ENCODE measurements around the gene SCML1. TPM values are rescaled to one million over a fixed set of nuclear protein-coding genes. Genes with fewer than 3 reads are reported as not detected.

The SCML1 gene
- total and polyA plus RNA-seq, 9 of the 15 experiments (the other 6 are each of a cell fraction or from before 2014, with no cell fraction given): 0.01 to 0.04 (median 0.04) TPM; not detected in 6

DNA sequence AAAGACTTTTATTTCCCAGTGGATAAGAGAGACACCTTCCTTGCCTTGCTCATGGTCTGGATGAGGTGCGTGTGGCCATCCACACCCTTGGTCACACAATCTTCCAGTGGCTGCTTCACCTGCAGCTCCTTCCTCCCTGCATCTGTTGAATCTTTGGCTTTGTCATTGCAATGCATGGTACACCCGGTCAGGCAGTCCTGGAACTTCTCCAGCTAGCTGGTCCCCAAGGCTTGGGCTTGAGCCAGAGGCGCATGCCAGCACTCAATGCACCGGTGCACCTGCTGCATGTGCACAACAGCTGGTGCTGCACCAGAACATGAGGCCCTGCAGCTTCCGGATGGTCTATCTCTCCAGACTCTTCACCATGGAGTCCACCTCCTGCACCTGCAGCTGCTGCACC, 31.7 kb downstream of the SCML1 start:
- no peaks in the 10 kb centered on the region for H3K4me1 ChIP-seq (replicated peaks in 1 of 2; ENCODE audit: control insufficient read depth in 2 of 2, insufficient read depth in 2 of 2, low read length in 2 of 2)
- H3K9me1 ChIP-seq (ENCODE audit: control insufficient read depth, insufficient read depth, low read length): no peaks in the 10 kb centered on the region
- intact Hi-C loops (cut with micrococcal nuclease): no loop called here
- no peaks in the 10 kb centered on the region for H3K27me3 ChIP-seq (ENCODE audit: control insufficient read depth in 2 of 2, insufficient read depth in 2 of 2, low read length in 2 of 2)
- no peaks in the 10 kb centered on the region for H3K36me3 ChIP-seq (ENCODE audit: control insufficient read depth, insufficient read depth, low read length)
- no peaks in the 10 kb centered on the region; the same call in 1 of the 2 replicates for H4K20me1 ChIP-seq (replicated peaks; ENCODE audit: control insufficient read depth, insufficient read depth, low read length)
- DNase-seq (ENCODE audit: extremely low read depth in 1 of 4, low spot score in 3 of 4): no peak
- BruUV-seq (replicated peaks): no TSS peak
- H3K4me2 ChIP-seq (ENCODE audit: insufficient read depth, low read length): no peak overlapping the region
- FAIRE-seq: no peak
- in situ Hi-C loops (cut with MboI): no loop called here
- H3K79me2 ChIP-seq (ENCODE audit: control insufficient read depth, insufficient read depth, low read length): no peaks in the 10 kb centered on the region
- H3K9ac ChIP-seq (ENCODE audit: insufficient read depth in 1 of 2, low read depth in 2 of 2, low read length in 2 of 2): no peak overlapping the region
- no peak for ATAC-seq
- POLR2A ChIA-PET: no interaction called here
- no peak overlapping the region for H3K4me3 ChIP-seq
- H3K9me3 ChIP-seq (replicated peaks; ENCODE audit: control insufficient read depth, insufficient read depth, low read depth, low read length): no peaks in the 10 kb centered on the region
- WGBS (ENCODE audit: insufficient coverage, low coverage, missing lambda C conversion rate): 0% methylated on average over 5 of the region's 5 CpGs
- no peak overlapping the region for H2AFZ ChIP-seq (ENCODE audit: low read depth, low read length)
- TF ChIP-seq, protein P1, sequence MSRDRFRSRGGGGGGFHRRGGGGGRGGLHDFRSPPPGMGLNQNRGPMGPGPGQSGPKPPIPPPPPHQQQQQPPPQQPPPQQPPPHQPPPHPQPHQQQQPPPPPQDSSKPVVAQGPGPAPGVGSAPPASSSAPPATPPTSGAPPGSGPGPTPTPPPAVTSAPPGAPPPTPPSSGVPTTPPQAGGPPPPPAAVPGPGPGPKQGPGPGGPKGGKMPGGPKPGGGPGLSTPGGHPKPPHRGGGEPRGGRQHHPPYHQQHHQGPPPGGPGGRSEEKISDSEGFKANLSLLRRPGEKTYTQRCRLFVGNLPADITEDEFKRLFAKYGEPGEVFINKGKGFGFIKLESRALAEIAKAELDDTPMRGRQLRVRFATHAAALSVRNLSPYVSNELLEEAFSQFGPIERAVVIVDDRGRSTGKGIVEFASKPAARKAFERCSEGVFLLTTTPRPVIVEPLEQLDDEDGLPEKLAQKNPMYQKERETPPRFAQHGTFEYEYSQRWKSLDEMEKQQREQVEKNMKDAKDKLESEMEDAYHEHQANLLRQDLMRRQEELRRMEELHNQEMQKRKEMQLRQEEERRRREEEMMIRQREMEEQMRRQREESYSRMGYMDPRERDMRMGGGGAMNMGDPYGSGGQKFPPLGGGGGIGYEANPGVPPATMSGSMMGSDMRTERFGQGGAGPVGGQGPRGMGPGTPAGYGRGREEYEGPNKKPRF (IDR thresholded peaks at IDR 0.05; ENCODE audit: low read depth, low read length): no peak
- TF ChIP-seq FOXA1 (IDR thresholded peaks at IDR 0.05; ENCODE audit: borderline replicate concordance) (no peak), CHD4 (IDR thresholded peaks at IDR 0.05; ENCODE audit: insufficient read depth, insufficient replicate concordance, low read depth, low read length, poor library complexity, severe bottlenecking) (no peak), SPI1 (IDR thresholded peaks at IDR 0.05; ENCODE audit: borderline replicate concordance, low read depth, low read length) (no peak), YBX1 (IDR thresholded peaks at IDR 0.05) (no peak), MAZ (CRISPR knock-in tag; conservative IDR thresholded peaks at IDR 0.05 in 1 of 2, IDR thresholded peaks at IDR 0.05 in 1 of 2) (no peak), NCOA2 (IDR thresholded peaks at IDR 0.05; ENCODE audit: partially characterized antibody in 2 of 2) (no peak), YY1 (IDR thresholded peaks at IDR 0.05; ENCODE audit: borderline replicate concordance in 1 of 3, control insufficient read depth in 1 of 3, extremely low read depth in 1 of 3, insufficient read depth in 3 of 3, insufficient read length in 1 of 3, insufficient replicate concordance in 2 of 3, low read depth in 1 of 3, low read length in 2 of 3) (no peak), RAD51 (IDR thresholded peaks at IDR 0.05; ENCODE audit: borderline replicate concordance, low read depth) (no peak), EGR1 (conservative IDR thresholded peaks at IDR 0.05) (no peak)
- TF ChIP-seq, protein P2, sequence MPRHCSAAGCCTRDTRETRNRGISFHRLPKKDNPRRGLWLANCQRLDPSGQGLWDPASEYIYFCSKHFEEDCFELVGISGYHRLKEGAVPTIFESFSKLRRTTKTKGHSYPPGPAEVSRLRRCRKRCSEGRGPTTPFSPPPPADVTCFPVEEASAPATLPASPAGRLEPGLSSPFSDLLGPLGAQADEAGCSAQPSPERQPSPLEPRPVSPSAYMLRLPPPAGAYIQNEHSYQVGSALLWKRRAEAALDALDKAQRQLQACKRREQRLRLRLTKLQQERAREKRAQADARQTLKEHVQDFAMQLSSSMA (CRISPR knock-in tag; IDR thresholded peaks at IDR 0.05): no peak
- TF ChIP-seq, protein P3, sequence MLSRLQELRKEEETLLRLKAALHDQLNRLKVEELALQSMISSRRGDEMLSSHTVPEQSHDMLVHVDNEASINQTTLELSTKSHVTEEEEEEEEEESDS (CRISPR knock-in tag; IDR thresholded peaks at IDR 0.05): no peak
- TF ChIP-seq, protein P4, sequence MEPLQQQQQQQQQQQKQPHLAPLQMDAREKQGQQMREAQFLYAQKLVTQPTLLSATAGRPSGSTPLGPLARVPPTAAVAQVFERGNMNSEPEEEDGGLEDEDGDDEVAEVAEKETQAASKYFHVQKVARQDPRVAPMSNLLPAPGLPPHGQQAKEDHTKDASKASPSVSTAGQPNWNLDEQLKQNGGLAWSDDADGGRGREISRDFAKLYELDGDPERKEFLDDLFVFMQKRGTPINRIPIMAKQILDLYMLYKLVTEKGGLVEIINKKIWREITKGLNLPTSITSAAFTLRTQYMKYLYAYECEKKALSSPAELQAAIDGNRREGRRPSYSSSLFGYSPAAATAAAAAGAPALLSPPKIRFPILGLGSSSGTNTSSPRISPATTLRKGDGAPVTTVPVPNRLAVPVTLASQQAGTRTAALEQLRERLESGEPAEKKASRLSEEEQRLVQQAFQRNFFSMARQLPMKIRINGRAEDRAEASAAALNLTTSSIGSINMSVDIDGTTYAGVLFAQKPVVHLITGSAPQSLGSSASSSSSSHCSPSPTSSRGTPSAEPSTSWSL (CRISPR knock-in tag; IDR thresholded peaks at IDR 0.05; ENCODE audit: borderline replicate concordance): no peak
- TF ChIP-seq, protein P5, sequence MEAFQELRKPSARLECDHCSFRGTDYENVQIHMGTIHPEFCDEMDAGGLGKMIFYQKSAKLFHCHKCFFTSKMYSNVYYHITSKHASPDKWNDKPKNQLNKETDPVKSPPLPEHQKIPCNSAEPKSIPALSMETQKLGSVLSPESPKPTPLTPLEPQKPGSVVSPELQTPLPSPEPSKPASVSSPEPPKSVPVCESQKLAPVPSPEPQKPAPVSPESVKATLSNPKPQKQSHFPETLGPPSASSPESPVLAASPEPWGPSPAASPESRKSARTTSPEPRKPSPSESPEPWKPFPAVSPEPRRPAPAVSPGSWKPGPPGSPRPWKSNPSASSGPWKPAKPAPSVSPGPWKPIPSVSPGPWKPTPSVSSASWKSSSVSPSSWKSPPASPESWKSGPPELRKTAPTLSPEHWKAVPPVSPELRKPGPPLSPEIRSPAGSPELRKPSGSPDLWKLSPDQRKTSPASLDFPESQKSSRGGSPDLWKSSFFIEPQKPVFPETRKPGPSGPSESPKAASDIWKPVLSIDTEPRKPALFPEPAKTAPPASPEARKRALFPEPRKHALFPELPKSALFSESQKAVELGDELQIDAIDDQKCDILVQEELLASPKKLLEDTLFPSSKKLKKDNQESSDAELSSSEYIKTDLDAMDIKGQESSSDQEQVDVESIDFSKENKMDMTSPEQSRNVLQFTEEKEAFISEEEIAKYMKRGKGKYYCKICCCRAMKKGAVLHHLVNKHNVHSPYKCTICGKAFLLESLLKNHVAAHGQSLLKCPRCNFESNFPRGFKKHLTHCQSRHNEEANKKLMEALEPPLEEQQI (IDR thresholded peaks at IDR 0.05): no peak
- H3K27ac ChIP-seq (ENCODE audit: extremely low read depth, low read depth, low read length): no peak overlapping the region
- CTCF ChIA-PET (ENCODE audit: low intra/inter-chr PET ratio): no interaction called here

Data from K562 (cell line).